Peyer's patch (tissue), 4 donors: ENCODE measurements around the gene PSMC3. TPM values are rescaled to one million over a fixed set of nuclear protein-coding genes. Genes with fewer than 3 reads are reported as not detected.
A peak's percentile ranks its signal among the peaks of the same experiment; 100 is the strongest.

Experiments used
- DNase-seq, 3 donors: peaks; one replicate each; pipeline ENCODE4 v3.0.0-alpha.2; 2017 to 2019
- H3K27ac ChIP-seq, 4 donors: fragments of 200-600 bp; sonication (generic); one replicate each; pipeline ENCODE4 v1.5.1; 2016 to 2019
- H3K27me3 ChIP-seq, 2 donors: fragments of 200-600 bp; sonication (generic); one replicate each; pipeline ENCODE4 v1.5.1; 2019
- H3K36me3 ChIP-seq, 3 donors: fragments of 200-600 bp; sonication (generic); one replicate each; pipeline ENCODE4 v1.5.1; 2016 to 2019
- H3K4me1 ChIP-seq, 4 donors: fragments of 200-600 bp; sonication (generic); one replicate each; pipeline ENCODE4 v1.5.1; 2016 to 2019
- H3K4me3 ChIP-seq, 4 donors: fragments of 200-600 bp; sonication (generic); 1 replicate in 3 of 4; 2 replicates in 1 of 4; pipeline ENCODE4 v1.5.1; 2016 to 2019; ENCODE audit warnings: mild to moderate bottlenecking in 1 of 4
- H3K9me3 ChIP-seq, 4 donors: fragments of 200-600 bp; sonication (generic); one replicate each; pipeline ENCODE4 v1.5.1; 2016 to 2019; ENCODE audit warnings: mild to moderate bottlenecking in 1 of 4
- POLR2A ChIP-seq, 2 donors: fragments of 450-650 bp; IDR thresholded peaks; one replicate each; pipeline ENCODE4 v1.5.1; 2017; ENCODE audit warnings: antibody characterized with exemption in 2 of 2, mild to moderate bottlenecking in 2 of 2, moderate library complexity in 2 of 2
- total RNA-seq, 4 donors: library from RNA; depleted of rRNA; stranded (reverse); fragments of >200 nt; gene quantifications; one replicate each; pipeline ENCODE4 v1.1.0, GENCODE V29; 2016
- TF ChIP-seq, protein P1 (sequence below), 6 experiments: fragments of 450-650 bp in 4 of 6; fragments of 200-600 bp in 2 of 6; sonication (generic) in 1 of 6; IDR thresholded peaks; one replicate each; pipeline ENCODE4 v1.5.1; 2017 to 2019; ENCODE audit warnings: antibody characterized with exemption in 6 of 6, mild to moderate bottlenecking in 3 of 6, moderate library complexity in 1 of 6

The PSMC3 gene
- total RNA-seq, 4 donors from 2014 or later: 47.6 to 121 (median 70.9) TPM

DNA sequence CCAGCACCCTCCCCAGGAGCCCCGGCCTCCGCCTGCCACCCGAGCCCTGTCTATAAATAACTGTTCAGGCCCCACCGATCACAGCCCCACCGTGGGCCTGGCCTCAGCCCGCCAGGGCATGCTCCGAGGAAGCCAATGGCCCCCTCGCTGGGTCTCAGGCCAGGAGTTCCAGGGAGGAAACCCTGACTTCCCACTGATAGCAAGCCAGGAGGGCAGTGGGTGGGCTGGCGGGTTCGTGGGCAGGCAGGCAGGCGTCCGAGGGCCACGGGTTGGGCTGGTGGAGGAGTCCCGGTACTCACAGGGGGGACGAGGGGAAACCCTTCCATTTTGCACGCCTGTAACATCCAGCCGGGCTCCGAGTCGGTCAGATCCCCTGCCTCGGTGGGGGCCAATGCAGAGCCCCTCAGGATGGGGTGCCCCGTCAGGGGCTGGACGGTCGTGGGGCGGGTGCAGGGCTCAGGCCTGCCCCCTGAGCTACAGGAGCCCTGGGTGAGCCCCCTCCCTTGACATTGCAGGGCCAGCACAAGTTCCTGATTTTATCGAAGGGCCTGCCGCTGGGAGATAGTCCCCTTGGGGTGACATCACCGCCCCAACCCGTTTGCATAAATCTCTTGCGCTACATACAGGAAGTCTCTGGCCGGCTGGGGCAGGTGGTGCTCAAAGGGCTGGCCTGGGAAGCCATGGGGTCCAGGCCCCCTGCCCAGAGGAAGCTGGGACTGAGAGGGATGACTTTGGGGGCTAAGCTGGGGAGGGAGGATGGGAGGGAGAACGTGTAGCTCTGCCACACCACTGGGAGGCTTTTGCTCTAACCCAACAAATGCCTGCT lies 48.0 kb downstream of the PSMC3 start, which contains the start of gene SPI1:
SPI1 (minus strand) TSS at position 538 of the 826 bp plus-strand sequence; CDS start at position 344, 194 bp downstream.
- Histone ChIP-seq H3K4me3 (peak within 1 kb of the TSS; percentile 40 to 55 (median 45)), H3K9me3 (no peaks in the 10 kb centered on the region), H3K4me1 (peaks cover 0 to 13% (median 1%) of the 10 kb centered on the region in 4 donors), H3K27me3 (no peaks in the 10 kb centered on the region), H3K27ac (peak within 1 kb of the TSS; percentile 76 to 90 (median 83)), H3K36me3 (no peaks in the 10 kb centered on the region)
- DNase-seq: peak; percentile 50 to 92 (median 89)
- TF ChIP-seq, protein P1, sequence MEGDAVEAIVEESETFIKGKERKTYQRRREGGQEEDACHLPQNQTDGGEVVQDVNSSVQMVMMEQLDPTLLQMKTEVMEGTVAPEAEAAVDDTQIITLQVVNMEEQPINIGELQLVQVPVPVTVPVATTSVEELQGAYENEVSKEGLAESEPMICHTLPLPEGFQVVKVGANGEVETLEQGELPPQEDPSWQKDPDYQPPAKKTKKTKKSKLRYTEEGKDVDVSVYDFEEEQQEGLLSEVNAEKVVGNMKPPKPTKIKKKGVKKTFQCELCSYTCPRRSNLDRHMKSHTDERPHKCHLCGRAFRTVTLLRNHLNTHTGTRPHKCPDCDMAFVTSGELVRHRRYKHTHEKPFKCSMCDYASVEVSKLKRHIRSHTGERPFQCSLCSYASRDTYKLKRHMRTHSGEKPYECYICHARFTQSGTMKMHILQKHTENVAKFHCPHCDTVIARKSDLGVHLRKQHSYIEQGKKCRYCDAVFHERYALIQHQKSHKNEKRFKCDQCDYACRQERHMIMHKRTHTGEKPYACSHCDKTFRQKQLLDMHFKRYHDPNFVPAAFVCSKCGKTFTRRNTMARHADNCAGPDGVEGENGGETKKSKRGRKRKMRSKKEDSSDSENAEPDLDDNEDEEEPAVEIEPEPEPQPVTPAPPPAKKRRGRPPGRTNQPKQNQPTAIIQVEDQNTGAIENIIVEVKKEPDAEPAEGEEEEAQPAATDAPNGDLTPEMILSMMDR (IDR thresholded peaks at IDR 0.05): no peak
- TF ChIP-seq POLR2A (IDR thresholded peaks at IDR 0.05): no peak

DNA sequence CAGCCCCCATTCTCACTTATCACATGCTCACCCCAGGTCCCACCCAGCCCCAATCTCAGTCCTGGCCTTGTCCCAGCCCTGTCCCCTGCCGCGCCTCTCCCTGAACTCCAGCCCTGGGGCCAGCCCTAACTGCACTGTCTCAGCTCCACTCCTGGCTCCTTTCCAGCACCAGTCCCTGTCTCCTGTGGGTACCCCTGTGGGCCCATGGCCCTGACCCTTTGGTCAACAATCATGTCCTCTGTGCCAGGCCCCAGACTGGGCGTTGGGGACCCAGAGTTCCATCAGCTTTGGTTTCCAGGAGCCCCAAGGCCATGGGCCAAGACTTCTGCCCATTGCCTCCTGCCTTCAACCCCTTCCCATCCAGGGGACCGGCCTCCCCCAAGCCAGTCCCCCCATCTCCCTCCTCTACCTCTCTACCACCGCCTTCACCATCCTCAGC lies 48.6 kb downstream of the PSMC3 start:
- TF ChIP-seq, protein P1 (IDR thresholded peaks at IDR 0.05): no peak
- no peak for TF ChIP-seq POLR2A (IDR thresholded peaks at IDR 0.05)
- peaks cover 0 to 13% (median 1%) of the 10 kb centered on the region in 4 donors for H3K4me1 ChIP-seq
- H3K9me3 ChIP-seq: no peaks in the 10 kb centered on the region
- H3K36me3 ChIP-seq: no peaks in the 10 kb centered on the region
- H3K4me3 ChIP-seq: peak overlapping the region; percentile 40 to 55 (median 45)
- peak in 1 of 3 donors; percentile 49 for DNase-seq
- no peaks in the 10 kb centered on the region for H3K27me3 ChIP-seq
- H3K27ac ChIP-seq: peak overlapping the region; percentile 76 to 90 (median 83)

DNA sequence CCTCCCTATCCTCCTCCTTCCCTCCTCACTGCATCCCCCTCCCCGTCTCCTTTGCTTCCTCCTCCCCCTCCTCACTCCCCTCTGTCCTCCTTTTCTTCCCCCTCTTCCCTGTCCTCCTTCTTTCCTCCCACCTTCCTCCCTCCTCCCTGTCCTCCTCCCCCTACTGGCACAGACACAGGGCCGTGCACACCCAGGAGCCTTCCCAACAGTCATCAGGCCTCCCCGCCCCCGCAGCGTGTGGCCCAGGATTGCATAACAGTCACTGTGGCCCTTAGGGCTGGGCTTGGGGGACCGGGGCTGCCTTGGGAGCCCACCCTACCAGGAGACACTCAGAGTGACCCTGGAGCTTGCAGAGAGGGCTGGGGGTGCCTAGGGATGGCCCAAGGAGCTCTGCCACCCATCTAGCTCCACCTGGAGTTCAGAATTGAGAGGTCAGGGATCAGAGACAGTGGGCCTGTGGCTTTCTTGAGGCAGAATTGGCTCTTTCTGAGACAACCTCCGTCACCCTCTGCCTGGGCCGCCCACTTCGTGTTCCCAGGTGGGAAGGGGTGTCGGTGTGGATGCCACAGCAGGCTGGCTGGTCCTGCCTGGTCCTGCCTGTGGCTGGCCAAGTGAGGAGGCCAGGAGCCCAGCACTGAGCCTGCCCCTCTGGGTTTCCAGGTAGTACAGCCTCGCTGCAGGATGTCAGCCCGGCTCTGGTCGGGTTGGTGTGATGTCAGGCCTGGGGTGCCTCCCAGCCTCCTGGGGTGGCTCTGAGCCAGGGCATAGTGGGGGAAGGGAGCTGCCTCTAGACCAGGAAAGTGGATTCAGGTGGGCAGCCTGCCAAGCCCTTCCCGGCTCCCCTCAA lies 49.5 kb downstream of the PSMC3 start:
- H3K27ac ChIP-seq: peak overlapping the region; percentile 76 to 90 (median 83)
- DNase-seq: peak; percentile 52 to 66 (median 55)

DNA sequence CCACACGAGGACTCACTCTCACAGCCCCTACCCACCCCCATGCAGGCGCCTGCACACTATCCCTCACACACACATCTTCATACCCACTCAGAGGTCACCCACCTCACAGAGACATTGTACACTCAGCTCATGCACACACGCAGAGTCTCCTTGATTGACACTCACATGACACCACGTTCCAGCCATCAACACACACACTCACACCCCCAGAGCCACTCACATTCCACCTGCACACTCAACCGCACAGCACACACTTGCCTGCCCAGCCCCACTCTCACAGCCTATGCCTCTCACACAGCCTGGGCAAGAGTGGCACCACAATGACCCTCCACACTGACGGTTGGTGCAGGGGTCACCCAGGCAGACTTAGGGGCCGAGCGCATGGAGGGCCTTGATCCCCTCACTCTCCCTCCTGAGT lies 50.1 kb downstream of the PSMC3 start:
- Histone ChIP-seq H3K27ac (peak overlapping the region in 2 of 4 donors; percentile 43 to 88), H3K36me3 (no peaks in the 10 kb centered on the region), H3K9me3 (no peaks in the 10 kb centered on the region), H3K4me3 (peak overlapping the region in 3 of 4 donors; percentile 11 to 55 (median 40)), H3K4me1 (peaks cover 0 to 13% (median 1%) of the 10 kb centered on the region in 4 donors), H3K27me3 (no peaks in the 10 kb centered on the region)
- DNase-seq: no peak
- TF ChIP-seq POLR2A (IDR thresholded peaks at IDR 0.05): no peak
- TF ChIP-seq, protein P1 (IDR thresholded peaks at IDR 0.05): no peak

More for the DNA sequence above, 49.5 kb downstream of the PSMC3 start:
- Histone ChIP-seq H3K9me3 (no peaks in the 10 kb centered on the region), H3K4me3 (peak overlapping the region; percentile 40 to 55 (median 45)), H3K4me1 (peaks cover 0 to 13% (median 1%) of the 10 kb centered on the region in 4 donors), H3K27me3 (no peaks in the 10 kb centered on the region), H3K36me3 (no peaks in the 10 kb centered on the region)
- TF ChIP-seq, protein P1 (IDR thresholded peaks at IDR 0.05): no peak
- no peak for TF ChIP-seq POLR2A (IDR thresholded peaks at IDR 0.05)

DNA sequence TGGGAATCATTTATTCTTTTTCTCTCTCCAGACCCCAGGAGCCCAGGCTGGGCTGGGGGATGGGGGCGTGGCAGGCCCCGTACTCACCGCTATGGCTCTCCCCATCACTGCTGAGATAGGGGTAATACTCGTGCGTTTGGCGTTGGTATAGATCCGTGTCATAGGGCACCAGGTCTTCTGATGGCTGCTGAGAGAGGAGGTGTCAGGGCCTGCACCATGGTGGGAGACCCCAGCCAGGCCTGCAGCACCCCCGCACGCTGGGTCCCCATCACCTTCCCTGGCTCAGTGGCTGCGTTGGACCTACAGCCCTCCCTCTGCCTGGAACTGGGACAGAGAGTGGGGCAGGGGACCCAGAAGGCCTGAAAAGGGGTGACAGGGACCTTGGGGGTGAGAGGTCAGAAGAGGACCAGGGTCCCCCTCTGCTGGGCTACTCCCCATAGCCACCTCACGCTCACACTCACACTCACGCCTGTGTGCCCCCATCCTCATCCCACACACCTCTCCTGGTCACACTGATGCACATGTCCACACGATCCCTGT lies 50.6 kb downstream of the PSMC3 start:
- no peaks in the 10 kb centered on the region for H3K27me3 ChIP-seq
- TF ChIP-seq, protein P1 (IDR thresholded peaks at IDR 0.05): no peak
- no peak for TF ChIP-seq POLR2A (IDR thresholded peaks at IDR 0.05)
- no peaks in the 10 kb centered on the region for H3K9me3 ChIP-seq
- H3K4me1 ChIP-seq: peaks cover 0 to 13% (median 1%) of the 10 kb centered on the region in 4 donors
- H3K27ac ChIP-seq: no peak overlapping the region
- H3K36me3 ChIP-seq: no peaks in the 10 kb centered on the region
- H3K4me3 ChIP-seq: peak overlapping the region in 1 of 4 donors; percentile 40
- no peak for DNase-seq
